Spleen (tissue), 7 donors: Measurements from ENCODE around the gene RRAS2.

Source experiments
- CTCF ChIP-seq, 11 experiments: fragments of 200-600 bp in 7 of 11; fragments of 450-650 bp in 4 of 11; sonication (generic) in 4 of 11; IDR thresholded peaks in 8 of 11; conservative IDR thresholded peaks in 3 of 11; 1 replicate in 7 of 11; 2 replicates in 4 of 11; pipeline versions ENCODE4 v1.4.0 to v1.8.0; 2016 to 2021; ENCODE audit warnings: antibody characterized with exemption in 11 of 11, inconsistent platforms in 4 of 11, mild to moderate bottlenecking in 1 of 11
- POLR2AphosphoS5 ChIP-seq, 3 donors: sonication (generic); formaldehyde crosslinking; IDR thresholded peaks; one replicate each; pipeline ENCODE4 v1.5.1; 2017; ENCODE audit warnings: antibody characterized with exemption in 3 of 3
- donor health status: DM: no; HTN: no; CAD: no; lungs with moderate emphysema.
- donor health status: DM: no; HTN: no; CAD: no.
- donor health status: DM: no; HTN: no; CAD: no.

GRCh38 chr11:14251754-14252153 is 107.2 kb downstream of the RRAS2 start:
- TF ChIP-seq CTCF (IDR thresholded peaks at IDR 0.05 in 8 of 11, conservative IDR thresholded peaks at IDR 0.05 in 3 of 11) (no peak), POLR2AphosphoS5 (IDR thresholded peaks at IDR 0.05) (no peak)
